Epidermal melanocyte (primary cell): ENCODE results near the gene ASB4.
"Not testable (repeated sequence)": the region's sequence is repeated elsewhere in the genome, so short reads cannot be mapped to it uniquely, and the experiment has no call there.

ENCODE experiments used
- DNase-seq: peaks from one replicate; pipeline ENCODE4 v3.0.0; 2011; ENCODE audit warnings: low spot score; ENCODE audit not compliant: insufficient read length

Gene ASB4

GRCh38 chr7:95478272-95479037 is 7.3 kb upstream of the ASB4 start:
- DNase-seq, result no peak

- no peak for DNase-seq
Observed at GRCh38 chr7:95479992-95480624, 5.6 kb upstream of the ASB4 start.

- no peak for DNase-seq
Observed at GRCh38 chr7:95481271-95482165, 4.2 kb upstream of the ASB4 start.

GRCh38 chr7:95482424-95482823 is 3.3 kb upstream of the ASB4 start:
- no peak for DNase-seq

GRCh38 chr7:95490231-95490762 is 4.6 kb downstream of the ASB4 start:
- no peak for DNase-seq

GRCh38 chr7:95491201-95491600 is 5.5 kb downstream of the ASB4 start:
- DNase-seq, result no peak

- no peak for DNase-seq
Observed at GRCh38 chr7:95491634-95492314, 6.0 kb downstream of the ASB4 start.

GRCh38 chr7:95493247-95493646 is 7.5 kb downstream of the ASB4 start:
- no peak for DNase-seq

GRCh38 chr7:95493844-95494243 is 8.1 kb downstream of the ASB4 start:
- DNase-seq, result no peak

- DNase-seq, result no peak
Observed at GRCh38 chr7:95501261-95501832, 15.6 kb downstream of the ASB4 start.

GRCh38 chr7:95502403-95502802 is 16.7 kb downstream of the ASB4 start:
- DNase-seq, result no peak

- DNase-seq, result no peak
Observed at GRCh38 chr7:95503271-95504131, 17.8 kb downstream of the ASB4 start.

GRCh38 chr7:95504132-95504588 is 18.4 kb downstream of the ASB4 start:
- DNase-seq, result not testable (repeated sequence)

- DNase-seq, result no peak
Observed at GRCh38 chr7:95508780-95509179, 23.0 kb downstream of the ASB4 start.

GRCh38 chr7:95509199-95509598 is 23.5 kb downstream of the ASB4 start:
- DNase-seq, result no peak

- peak; percentile 43 for DNase-seq
Observed at GRCh38 chr7:95511716-95512260, 26.0 kb downstream of the ASB4 start.

- no peak for DNase-seq
Observed at GRCh38 chr7:95517458-95517857, 31.7 kb downstream of the ASB4 start.

GRCh38 chr7:95517870-95518269 is 32.1 kb downstream of the ASB4 start:
- no peak for DNase-seq

- DNase-seq, result no peak
Observed at GRCh38 chr7:95520136-95520535, 34.4 kb downstream of the ASB4 start.
